Liver (tissue), 3 donors: ENCODE data around the gene GIPC2.

Experiments used
- CTCF ChIP-seq: fragments of 150-350 bp; IDR thresholded peaks from 2 replicates; pipeline ENCODE4 v1.5.1; 2017; ENCODE audit warnings: improper control_type of control experiment, low read depth, low read length; ENCODE audit not compliant: missing input control
- EGR1 ChIP-seq, 2 donors: IDR thresholded peaks; 2 replicates each; pipeline ENCODE4 v1.6.1; 2016 to 2018; ENCODE audit warnings: antibody characterized with exemption in 2 of 2, low read depth in 2 of 2
- FOXA2 ChIP-seq: IDR thresholded peaks from 2 replicates; pipeline ENCODE4 v1.6.1; 2016; ENCODE audit warnings: antibody characterized with exemption
- TAF1 ChIP-seq: conservative IDR thresholded peaks from 2 replicates; pipeline ENCODE4 v1.6.1; 2016; ENCODE audit warnings: antibody characterized with exemption, mild to moderate bottlenecking
- donor health status: healthy.
- donor health status: healthy.

- no peak for TF ChIP-seq TAF1
- TF ChIP-seq FOXA2 = no peak
- no peak for TF ChIP-seq CTCF
- TF ChIP-seq EGR1 (IDR thresholded peaks at IDR 0.05; ENCODE audit: low read depth in 2 of 2) = no peak
Observed at GRCh38 chr1:78032996-78033796, 12.6 kb upstream of the GIPC2 start.
